ENCODE data around the gene MAN1B1. TPM values are rescaled to one million over a fixed set of nuclear protein-coding genes. Genes with fewer than 3 reads are reported as not detected.
A peak's percentile ranks its signal among the peaks of the same experiment; 100 is the strongest.

The MAN1B1 gene
- polyA plus RNA-seq, 2 of the 4 experiments (the other 2 are of a cell fraction), result 31.7 to 48.6 TPM

GRCh38 chr9:137080260-137081122 lies 6.3 kb upstream of the MAN1B1 start:
- Histone ChIP-seq H3K4me3 (no peak overlapping the region), H3K4me2 (no peak overlapping the region), H3K27ac (no peak overlapping the region), H3K9me3 (no peaks in the 10 kb centered on the region), H3K4me1 (peaks cover 41% of the 10 kb centered on the region)
- FAIRE-seq (no peak), DNase-seq (ENCODE audit: low read depth in 1 of 2, low spot score in 1 of 2) (no peak), ATAC-seq (no peak)
- ChIA-PET CTCF (interaction anchor here (0.6 to 24.0 kb wide), 6 partner anchors 13 to 68 kb away, joined by 3 to 321 read pairs (median 4); partner anchors contain the start of genes ABCA2, NPDC1 and SAPCD2), POLR2A (no interaction called here)
- WGBS (ENCODE audit: missing lambda C conversion rate), result 85% methylated on average over 17 of the region's 24 CpGs
- TF ChIP-seq CEBPB (IDR thresholded peaks at IDR 0.05) (no peak), FOXS1 (CRISPR knock-in tag; IDR thresholded peaks at IDR 0.05) (no peak), HOXB13 (CRISPR knock-in tag; IDR thresholded peaks at IDR 0.05; ENCODE audit: low read depth) (no peak), MYC (IDR thresholded peaks at IDR 0.05; ENCODE audit: borderline replicate concordance, low read length) (no peak), FOSL2 (IDR thresholded peaks at IDR 0.05) (no peak), FOSL2 (CRISPR knock-in tag; IDR thresholded peaks at IDR 0.05) (no peak), HOXB5 (CRISPR knock-in tag; IDR thresholded peaks at IDR 0.05) (no peak), MAX (IDR thresholded peaks at IDR 0.05) (no peak), JUN (IDR thresholded peaks at IDR 0.05) (no peak), FOSB (CRISPR knock-in tag; IDR thresholded peaks at IDR 0.05) (no peak), RAD21 (conservative IDR thresholded peaks at IDR 0.05 in 1 of 2, IDR thresholded peaks at IDR 0.05 in 1 of 2) (no peak), KDM5A (IDR thresholded peaks at IDR 0.05) (no peak), CBX2 (IDR thresholded peaks at IDR 0.05; ENCODE audit: borderline replicate concordance, low read depth) (no peak), MAZ (IDR thresholded peaks at IDR 0.05; ENCODE audit: borderline replicate concordance, low read depth, low read length) (no peak), NFE2L2 (conservative IDR thresholded peaks at IDR 0.05; ENCODE audit: low read length) (no peak)

- ChIA-PET CTCF (interaction anchor here (1.2 to 24.0 kb wide), 6 partner anchors 14 to 135 kb away, joined by 4 to 321 read pairs (median 6); partner anchors contain the start of genes NPDC1 and SAPCD2), POLR2A (interaction anchor here (1.0 to 1.1 kb wide), 3 partner anchors 33 to 158 kb away, joined by 3 read pairs; partner anchors contain the start of gene TUBB4B)
- FAIRE-seq (no peak), ATAC-seq (no peak), DNase-seq (ENCODE audit: low read depth in 1 of 2, low spot score in 1 of 2) (no peak)
- H3K4me3 ChIP-seq, result no peak overlapping the region
- peak overlapping the region; percentile 79 to 95; a peak in 5 of 6 replicates for H3K27ac ChIP-seq
- TF ChIP-seq ESRRA (IDR thresholded peaks at IDR 0.05; ENCODE audit: borderline replicate concordance, low read length), result no peak
- TF ChIP-seq PHF8 (IDR thresholded peaks at IDR 0.05; ENCODE audit: borderline replicate concordance, low read depth), result no peak
- TF ChIP-seq HES2 (IDR thresholded peaks at IDR 0.05), result no peak
- 94% methylated on average over 10 of the region's 16 CpGs for WGBS (ENCODE audit: missing lambda C conversion rate)
- H3K9me3 ChIP-seq, result no peaks in the 10 kb centered on the region
- H3K4me2 ChIP-seq, result peak overlapping the region; percentile 71; the same call in 1 of the 3 replicates
- peaks cover 40% of the 10 kb centered on the region for H3K4me1 ChIP-seq
Measured at GRCh38 chr9:137082222-137082924, 4.4 kb upstream of the MAN1B1 start.

GRCh38 chr9:137082925-137083290 lies 3.9 kb upstream of the MAN1B1 start:
- POLR2A ChIA-PET, result interaction anchor here (0.7 to 1.1 kb wide), 3 partner anchors 32 to 158 kb away, joined by 3 read pairs; partner anchors contain the start of gene TUBB4B

More at GRCh38 chr9:137082925-137083290, 3.9 kb upstream of the MAN1B1 start:
- Histone ChIP-seq H3K9me3 (no peaks in the 10 kb centered on the region), H3K4me2 (peak overlapping the region; percentile 71), H3K27ac (peak overlapping the region; percentile 79 to 95), H3K4me1 (peaks cover 43% of the 10 kb centered on the region), H3K4me3 (no peak overlapping the region)
- ATAC-seq (no peak), FAIRE-seq (no peak), DNase-seq (ENCODE audit: low read depth in 1 of 2, low spot score in 1 of 2) (no peak)
- WGBS (ENCODE audit: missing lambda C conversion rate), result 73% methylated on average over 8 of the region's 8 CpGs
- CTCF ChIA-PET, result interaction anchor here (1.0 to 24.0 kb wide), 9 partner anchors 15 to 330 kb away, joined by 3 to 321 read pairs (median 4); partner anchors contain the start of gene SAPCD2
- peak; percentile 4; the same call in 1 of the 2 replicates for TF ChIP-seq MAX (IDR thresholded peaks at IDR 0.05)
- TF ChIP-seq HDAC2 (IDR thresholded peaks at IDR 0.05), result no peak
